PC-3 (cell line): Measurements from ENCODE around the gene GARIN6. TPM values are rescaled to one million over a fixed set of nuclear protein-coding genes. Genes with fewer than 3 reads are reported as not detected.

Experiments
- ATAC-seq: fragments of 200-7000 bp; cut with Tn5 transposase; 2 replicates; pipeline ENCODE4 v1.9.1; 2020; ENCODE audit warnings: mild to moderate bottlenecking, moderate library complexity
- BruUV-seq: library from RNA; stranded (reverse); fragments of 400-500 nt; replicated peaks from 2 replicates; lab custom pipeline; 2021; lab: Mats Ljungman, UMichigan
- CTCF ChIA-PET: fragments of 300-600 bp; sonication (Branson Sonifier 250); formaldehyde crosslinking; loops from one replicate; lab custom pipeline; 2022; ENCODE audit warnings: antibody characterized with exemption; lab: Charles Lee
- POLR2A ChIA-PET: fragments of 300-600 bp; sonication (Branson Sonifier 250); formaldehyde crosslinking; loops from one replicate; lab custom pipeline; 2022; ENCODE audit warnings: antibody characterized with exemption; ENCODE audit not compliant: unreplicated experiment; lab: Charles Lee
- DNase-seq: peaks from one replicate; pipeline ENCODE4 v3.0.0-alpha.2; 2015
- H2AFZ ChIP-seq: fragments of 300-600 bp; sonication (generic); 2 replicates; pipeline ENCODE4 v1.6.0; 2016; ENCODE audit warnings: antibody characterized with exemption, low read length
- H3F3A ChIP-seq: fragments of 300-600 bp; sonication (generic); one replicate; pipeline ENCODE4 v1.6.0; 2017; ENCODE audit warnings: antibody characterized with exemption, low read length, control low read depth, mild to moderate bottlenecking; ENCODE audit not compliant: unreplicated experiment
- H3K27ac ChIP-seq: fragments of 300-600 bp; sonication (generic); 2 replicates; pipeline ENCODE4 v1.5.1; 2016; ENCODE audit warnings: mild to moderate bottlenecking, low read length
- H3K27me3 ChIP-seq: fragments of 300-600 bp; sonication (generic); 2 replicates; pipeline ENCODE4 v1.6.1; 2016; ENCODE audit warnings: low read length, mixed read lengths
- H3K36me3 ChIP-seq: fragments of 300-600 bp; sonication (generic); 2 replicates; pipeline ENCODE4 v1.6.1; 2016; ENCODE audit warnings: low read depth, mixed run types, low read length, mixed read lengths
- H3K4me1 ChIP-seq: fragments of 300-600 bp; sonication (generic); 2 replicates; pipeline ENCODE4 v1.5.1; 2016; ENCODE audit warnings: low read length; ENCODE audit not compliant: insufficient read depth
- H3K4me2 ChIP-seq: fragments of 300-600 bp; sonication (generic); 2 replicates; pipeline ENCODE4 v1.6.0; 2016; ENCODE audit warnings: low read length
- H3K4me3 ChIP-seq: fragments of 300-600 bp; sonication (generic); 2 replicates; pipeline ENCODE4 v1.5.1; 2016; ENCODE audit warnings: mild to moderate bottlenecking, low read length, mixed read lengths
- H3K79me2 ChIP-seq: fragments of 300-600 bp; sonication (generic); 2 replicates; pipeline ENCODE4 v1.6.1; 2017; ENCODE audit warnings: low read length, mixed read lengths
- H3K9ac ChIP-seq: fragments of 300-600 bp; sonication (generic); 2 replicates; pipeline ENCODE4 v1.6.0; 2016; ENCODE audit warnings: mild to moderate bottlenecking, low read length
- H3K9me2 ChIP-seq: fragments of 300-600 bp; sonication (generic); replicated peaks from 2 replicates; pipeline ENCODE4 v1.6.1; 2016; ENCODE audit warnings: mixed run types, low read length, mixed read lengths
- H3K9me3 ChIP-seq: fragments of 300-600 bp; sonication (generic); 2 replicates; pipeline ENCODE4 v1.6.1; 2016; ENCODE audit warnings: low read length, mixed read lengths
- H4K20me1 ChIP-seq: fragments of 300-600 bp; sonication (generic); 2 replicates; pipeline ENCODE4 v1.6.1; 2016; ENCODE audit warnings: low read length, mixed read lengths
- EZH2 ChIP-seq: fragments of 300-600 bp; sonication (generic); IDR thresholded peaks from one replicate; pipeline ENCODE4 v1.6.1; 2017; ENCODE audit warnings: antibody characterized with exemption, mild to moderate bottlenecking, low read length; ENCODE audit not compliant: unreplicated experiment
- EZH2phosphoT487 ChIP-seq: fragments of 300-600 bp; sonication (generic); IDR thresholded peaks from 2 replicates; pipeline ENCODE4 v1.6.1; 2018; ENCODE audit warnings: mild to moderate bottlenecking, antibody characterized with exemption, low read length, borderline replicate concordance
- intact Hi-C: fragments of 100-400 bp; cut with micrococcal nuclease; formaldehyde crosslinking; loops from 2 replicates; pipeline ENCODE4 v1.9.0; 2023
- total RNA-seq: library from RNA; depleted of rRNA; stranded (reverse); fragments of >200 nt; gene quantifications from 2 replicates; pipeline ENCODE4 v1.2.3, GENCODE V29; 2014
- TF ChIP-seq, protein P1 (sequence below): fragments of 300-600 bp; sonication (generic); conservative IDR thresholded peaks from 2 replicates; pipeline ENCODE4 v1.5.1; 2017; ENCODE audit warnings: antibody characterized with exemption, low read depth, mild to moderate bottlenecking, low read length

GARIN6 gene
- total RNA-seq, 1 experiment from 2014 or later, result not detected

DNA sequence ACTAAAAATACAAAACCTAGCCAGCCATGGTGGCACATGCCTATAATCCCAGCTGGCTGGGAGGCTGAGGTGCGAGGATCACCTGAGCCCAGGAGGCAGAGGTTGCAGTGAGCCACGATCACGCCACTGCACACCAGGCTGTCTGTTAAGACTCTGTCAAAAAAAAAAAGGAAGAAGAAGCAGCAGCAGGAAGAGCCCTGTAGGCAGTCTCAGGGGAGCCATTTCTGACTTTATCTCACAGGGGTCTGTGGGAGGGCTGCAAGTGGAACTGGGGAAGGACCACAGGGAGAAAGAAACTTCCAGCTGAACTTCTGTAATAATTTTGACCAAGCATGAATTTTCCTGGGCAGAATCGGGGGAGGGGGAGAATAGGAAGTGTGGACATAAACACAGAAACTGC lies 32.7 kb downstream of the GARIN6 start:
- no peaks in the 10 kb centered on the region for H3K27me3 ChIP-seq
- H3K79me2 ChIP-seq, result no peaks in the 10 kb centered on the region
- TF ChIP-seq, protein P1, sequence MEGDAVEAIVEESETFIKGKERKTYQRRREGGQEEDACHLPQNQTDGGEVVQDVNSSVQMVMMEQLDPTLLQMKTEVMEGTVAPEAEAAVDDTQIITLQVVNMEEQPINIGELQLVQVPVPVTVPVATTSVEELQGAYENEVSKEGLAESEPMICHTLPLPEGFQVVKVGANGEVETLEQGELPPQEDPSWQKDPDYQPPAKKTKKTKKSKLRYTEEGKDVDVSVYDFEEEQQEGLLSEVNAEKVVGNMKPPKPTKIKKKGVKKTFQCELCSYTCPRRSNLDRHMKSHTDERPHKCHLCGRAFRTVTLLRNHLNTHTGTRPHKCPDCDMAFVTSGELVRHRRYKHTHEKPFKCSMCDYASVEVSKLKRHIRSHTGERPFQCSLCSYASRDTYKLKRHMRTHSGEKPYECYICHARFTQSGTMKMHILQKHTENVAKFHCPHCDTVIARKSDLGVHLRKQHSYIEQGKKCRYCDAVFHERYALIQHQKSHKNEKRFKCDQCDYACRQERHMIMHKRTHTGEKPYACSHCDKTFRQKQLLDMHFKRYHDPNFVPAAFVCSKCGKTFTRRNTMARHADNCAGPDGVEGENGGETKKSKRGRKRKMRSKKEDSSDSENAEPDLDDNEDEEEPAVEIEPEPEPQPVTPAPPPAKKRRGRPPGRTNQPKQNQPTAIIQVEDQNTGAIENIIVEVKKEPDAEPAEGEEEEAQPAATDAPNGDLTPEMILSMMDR, result no peak
- no peaks in the 10 kb centered on the region for H3K36me3 ChIP-seq
- POLR2A ChIA-PET, result no interaction called here
- H2AFZ ChIP-seq, result no peak overlapping the region
- H4K20me1 ChIP-seq, result no peaks in the 10 kb centered on the region
- no TSS peak for BruUV-seq
- ATAC-seq, result no peak
- no peaks in the 10 kb centered on the region for H3K4me1 ChIP-seq
- H3K9ac ChIP-seq, result no peak overlapping the region
- no peak overlapping the region for H3K4me2 ChIP-seq
- H3K9me2 ChIP-seq, result no peaks in the 10 kb centered on the region
- no peaks in the 10 kb centered on the region for H3K9me3 ChIP-seq
- no peak for DNase-seq
- CTCF ChIA-PET, result no interaction called here
- H3K27ac ChIP-seq, result no peak overlapping the region
- no peaks in the 10 kb centered on the region for H3F3A ChIP-seq
- intact Hi-C loops, result no loop called here
- no peak overlapping the region for H3K4me3 ChIP-seq

DNA sequence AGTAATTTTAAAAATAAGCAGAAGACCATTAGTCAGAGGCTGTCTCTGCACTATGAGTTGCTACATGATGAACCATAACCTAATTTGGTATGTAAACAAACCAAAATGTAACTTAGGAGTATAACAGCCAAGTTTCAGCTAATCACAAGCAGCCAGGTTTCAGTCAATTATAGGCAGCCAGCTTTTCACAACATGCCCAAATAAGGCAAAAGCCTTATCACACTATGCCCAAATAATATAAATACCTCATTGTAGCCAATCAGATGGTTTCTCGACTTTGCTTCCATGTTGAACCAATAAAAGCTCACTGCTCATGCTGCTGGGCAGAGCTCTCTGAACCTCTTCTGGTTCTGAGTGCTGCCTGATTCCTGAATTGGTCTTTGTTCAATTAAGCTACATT lies 38.6 kb downstream of the GARIN6 start:
- CTCF ChIA-PET, result no interaction called here
- no TSS peak for BruUV-seq
- Histone ChIP-seq H3K27ac (no peak overlapping the region), H4K20me1 (no peaks in the 10 kb centered on the region), H3K9me2 (no peaks in the 10 kb centered on the region), H3K4me1 (no peaks in the 10 kb centered on the region), H3K9me3 (no peaks in the 10 kb centered on the region), H3K79me2 (no peaks in the 10 kb centered on the region), H3F3A (no peaks in the 10 kb centered on the region), H3K4me2 (no peak overlapping the region), H3K4me3 (no peak overlapping the region), H3K27me3 (no peaks in the 10 kb centered on the region), H2AFZ (no peak overlapping the region), H3K36me3 (no peaks in the 10 kb centered on the region), H3K9ac (no peak overlapping the region)
- intact Hi-C loops, result no loop called here
- DNase-seq (no peak), ATAC-seq (no peak)
- POLR2A ChIA-PET, result no interaction called here
- no peak for TF ChIP-seq EZH2
- TF ChIP-seq, protein P1, result no peak
- no peak for TF ChIP-seq EZH2phosphoT487

DNA sequence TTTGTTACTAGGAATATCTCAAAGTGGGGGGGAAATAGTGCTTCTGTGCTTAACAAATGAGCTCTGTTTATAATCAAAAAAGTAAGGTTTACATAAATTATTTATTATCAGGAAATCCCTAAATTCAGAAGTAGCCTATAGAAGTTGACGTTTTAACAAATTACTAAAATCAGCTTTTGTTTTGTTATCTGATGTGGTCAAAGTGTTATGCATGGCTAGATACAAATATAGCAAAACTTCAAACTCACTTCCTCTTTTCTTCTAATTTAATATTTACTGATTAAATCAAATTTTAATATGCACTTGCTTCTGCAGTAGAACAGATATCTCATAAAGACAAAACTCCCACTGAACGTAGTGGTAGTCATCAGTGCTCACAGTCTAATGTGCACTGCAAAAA lies 47.5 kb downstream of the GARIN6 start:
- Histone ChIP-seq H3K36me3 (no peaks in the 10 kb centered on the region), H3K9me2 (no peaks in the 10 kb centered on the region), H3K4me3 (no peak overlapping the region), H4K20me1 (no peaks in the 10 kb centered on the region), H2AFZ (no peak overlapping the region), H3K4me2 (no peak overlapping the region), H3K79me2 (no peaks in the 10 kb centered on the region), H3F3A (no peaks in the 10 kb centered on the region), H3K27ac (no peak overlapping the region), H3K27me3 (peaks cover 4% of the 10 kb centered on the region; the same call in 1 of the 2 replicates), H3K9me3 (no peaks in the 10 kb centered on the region), H3K9ac (no peak overlapping the region), H3K4me1 (no peaks in the 10 kb centered on the region)
- no TSS peak for BruUV-seq
- no peak for DNase-seq
- ATAC-seq, result no peak
- TF ChIP-seq EZH2, result no peak
- TF ChIP-seq, protein P1, result no peak
- no peak for TF ChIP-seq EZH2phosphoT487
- ChIA-PET POLR2A (no interaction called here), CTCF (no interaction called here)
- intact Hi-C loops, result no loop called here
